GM19468 (cell line): Measurements from ENCODE around the gene SEPTIN8.

Experiments
- ATAC-seq: cut with Tn5 transposase; IDR thresholded peaks from one replicate; pipeline ENCODE4 v1.9.1; 2021; ENCODE audit warnings: mild to moderate bottlenecking, moderate library complexity, moderate number of reproducible peaks; ENCODE audit not compliant: unreplicated experiment; ENCODE audit errors: extremely low read depth

The SEPTIN8 gene, protein sequence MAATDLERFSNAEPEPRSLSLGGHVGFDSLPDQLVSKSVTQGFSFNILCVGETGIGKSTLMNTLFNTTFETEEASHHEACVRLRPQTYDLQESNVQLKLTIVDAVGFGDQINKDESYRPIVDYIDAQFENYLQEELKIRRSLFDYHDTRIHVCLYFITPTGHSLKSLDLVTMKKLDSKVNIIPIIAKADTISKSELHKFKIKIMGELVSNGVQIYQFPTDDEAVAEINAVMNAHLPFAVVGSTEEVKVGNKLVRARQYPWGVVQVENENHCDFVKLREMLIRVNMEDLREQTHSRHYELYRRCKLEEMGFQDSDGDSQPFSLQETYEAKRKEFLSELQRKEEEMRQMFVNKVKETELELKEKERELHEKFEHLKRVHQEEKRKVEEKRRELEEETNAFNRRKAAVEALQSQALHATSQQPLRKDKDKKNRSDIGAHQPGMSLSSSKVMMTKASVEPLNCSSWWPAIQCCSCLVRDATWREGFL

DNA sequence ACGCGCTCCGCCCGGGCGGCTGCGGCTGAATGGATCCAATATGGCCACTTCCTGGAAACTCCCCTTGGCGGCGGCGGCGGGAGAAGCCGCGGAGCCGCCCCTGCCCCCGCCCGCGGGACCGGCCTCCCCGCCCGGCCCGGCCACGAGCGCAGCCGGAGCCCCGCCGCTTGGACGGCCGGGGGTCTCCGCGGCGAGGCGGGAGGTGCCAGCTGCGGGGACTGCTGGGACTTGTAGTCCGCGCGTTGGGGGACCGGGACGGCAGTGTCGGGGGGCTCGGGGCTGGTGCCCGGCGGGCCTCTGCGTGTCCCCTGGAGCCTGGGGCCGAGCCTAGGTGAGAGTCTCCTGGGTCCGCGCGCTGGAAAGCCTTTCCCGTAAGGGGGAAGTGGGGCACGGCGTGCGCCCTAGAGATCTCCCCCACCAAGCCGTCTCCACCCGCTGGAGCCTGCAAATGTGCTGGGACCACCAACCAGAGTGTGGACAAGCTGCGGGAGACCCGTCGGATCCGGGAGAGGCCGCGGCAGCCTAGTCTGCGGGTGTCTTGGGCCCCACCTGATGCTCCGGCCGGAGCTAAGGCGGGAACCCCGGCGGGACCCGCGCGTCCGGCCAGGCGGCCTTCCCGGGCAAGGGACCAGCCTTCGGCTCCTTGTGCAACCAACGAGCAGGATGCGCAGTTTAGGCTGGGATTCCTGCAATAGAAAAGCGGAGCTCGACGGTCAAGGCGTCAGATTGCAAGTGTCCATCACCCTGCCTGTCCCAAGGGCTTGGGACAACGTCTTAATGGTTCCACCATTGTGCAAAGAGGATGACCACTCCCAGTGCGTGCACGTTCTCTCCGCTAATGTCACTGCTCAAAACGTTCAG lies at the start of gene SEPTIN8:
Gene SEPTIN8 (minus strand): TSS at position 31 of the 861 bp plus-strand sequence. CDS start 102 bp downstream, outside the sequence.
- ATAC-seq = peak; percentile 55

DNA sequence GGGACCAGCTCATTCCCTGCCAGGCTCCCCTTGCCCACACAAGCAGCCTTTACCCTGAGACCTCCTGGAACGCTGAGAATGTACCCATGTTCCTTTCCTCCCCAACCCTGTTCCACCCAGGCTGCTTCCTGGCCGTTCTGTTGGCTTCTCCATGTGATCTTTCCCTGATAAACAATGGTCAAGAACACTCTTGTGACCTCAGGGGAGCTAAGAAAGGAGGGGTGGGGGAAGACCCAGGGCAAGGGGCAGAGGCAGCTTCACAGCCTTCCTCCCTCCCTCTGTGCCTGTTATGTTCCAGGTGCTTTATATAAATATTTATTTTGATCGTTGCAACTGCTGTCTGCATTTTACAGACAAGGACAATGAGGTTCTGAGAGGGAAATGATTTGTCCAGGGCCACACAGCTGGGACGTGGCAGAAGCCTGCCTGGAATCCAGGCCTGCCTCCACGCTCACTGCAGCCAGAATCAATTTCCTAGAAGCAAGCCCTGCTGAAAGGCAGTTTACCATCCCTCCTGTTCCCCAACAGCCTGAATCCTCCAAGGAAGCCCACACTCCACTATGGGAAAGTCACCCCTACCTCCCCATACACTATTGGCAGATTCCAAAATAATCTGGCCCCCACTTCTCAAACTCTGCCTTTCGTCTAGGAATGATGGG lies 49.5 kb upstream of the SEPTIN8 start:
- no peak for ATAC-seq

DNA sequence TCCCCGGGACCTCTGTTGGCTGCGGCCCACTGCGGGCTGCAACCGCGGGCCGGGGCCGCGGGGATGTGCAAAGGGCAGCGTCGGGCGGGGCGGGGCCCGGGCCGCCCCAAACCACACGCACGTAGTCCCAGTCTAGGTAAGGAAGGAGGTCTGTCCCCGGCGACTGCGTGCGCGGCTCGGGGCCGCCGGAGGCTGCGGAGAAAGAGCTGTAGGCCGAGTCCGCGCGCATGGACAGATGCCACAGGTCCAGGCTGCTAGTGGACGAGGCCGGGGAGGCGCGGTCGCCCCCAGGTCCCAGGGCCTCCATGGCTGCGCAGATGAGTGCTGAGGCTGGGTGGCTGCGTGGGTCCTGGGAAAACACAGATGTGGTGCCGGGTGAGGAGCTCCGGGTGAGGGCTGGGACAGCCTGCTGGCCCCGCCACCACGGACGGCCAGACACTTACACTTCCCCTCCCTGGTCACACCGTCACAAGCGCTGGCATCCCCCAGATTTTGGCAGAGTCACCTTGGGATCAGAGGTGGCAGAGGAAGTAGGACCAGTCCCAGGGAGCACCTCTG lies 48.9 kb upstream of the SEPTIN8 start:
- ATAC-seq = no peak

DNA sequence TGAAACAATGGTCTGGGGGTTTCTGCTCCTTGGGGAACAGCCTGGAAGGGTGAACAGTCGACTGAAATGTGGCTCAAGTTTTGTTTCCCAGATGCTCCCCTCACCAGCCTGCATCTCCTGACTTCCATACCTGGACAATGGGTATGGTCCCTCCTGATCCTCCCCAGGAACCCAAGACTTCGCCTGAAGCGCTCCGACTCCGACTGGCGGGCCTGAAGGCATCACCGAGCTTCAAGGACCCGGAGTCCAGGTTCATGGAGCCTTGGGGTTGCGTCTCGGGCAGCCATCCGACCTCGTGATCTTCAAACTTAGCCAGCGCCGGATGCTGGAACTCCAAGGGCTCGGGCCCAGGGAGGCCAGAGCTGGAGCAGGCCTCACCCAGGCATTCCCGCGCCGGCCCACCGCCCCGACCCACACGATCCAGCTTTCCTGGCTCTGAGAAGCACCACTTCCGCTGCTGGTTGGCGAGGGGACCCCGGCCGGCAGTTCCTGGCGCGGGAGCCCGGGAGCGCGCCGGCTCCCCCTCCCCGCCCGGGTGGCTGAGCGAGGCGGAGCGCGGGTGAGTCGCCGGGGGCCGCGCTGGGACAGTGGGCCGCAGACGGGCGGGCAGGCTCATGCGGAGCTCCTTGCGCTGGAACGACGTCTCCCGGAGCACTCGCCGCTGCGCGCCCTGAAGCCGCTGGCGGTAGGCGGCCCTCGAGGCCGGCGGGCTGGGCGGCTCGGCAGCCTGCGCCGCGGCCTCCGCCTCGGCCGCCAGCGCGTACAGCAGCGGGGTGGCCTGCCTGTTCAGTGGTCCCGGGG lies 48.2 kb upstream of the SEPTIN8 start:
- no peak for ATAC-seq

DNA sequence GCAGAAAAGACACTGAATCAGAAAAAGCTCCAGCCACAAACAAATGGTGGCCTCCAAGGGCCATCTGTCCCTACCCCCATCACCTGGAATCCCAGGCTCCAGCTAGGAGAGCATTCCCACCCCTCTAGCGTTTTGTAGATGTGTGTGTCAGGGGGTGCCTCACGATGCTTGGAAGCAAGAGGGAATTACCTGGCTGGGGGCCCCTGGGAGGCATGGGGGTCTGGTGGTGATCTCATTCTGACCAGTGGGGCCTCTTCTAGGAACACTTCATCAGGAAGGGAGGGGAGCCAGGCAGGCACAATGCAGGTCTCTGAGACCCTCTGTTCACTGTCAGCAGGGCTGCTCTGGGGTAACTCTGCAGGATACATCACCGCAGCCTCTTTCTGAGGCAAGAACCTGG lies 47.4 kb upstream of the SEPTIN8 start:
- no peak for ATAC-seq

DNA sequence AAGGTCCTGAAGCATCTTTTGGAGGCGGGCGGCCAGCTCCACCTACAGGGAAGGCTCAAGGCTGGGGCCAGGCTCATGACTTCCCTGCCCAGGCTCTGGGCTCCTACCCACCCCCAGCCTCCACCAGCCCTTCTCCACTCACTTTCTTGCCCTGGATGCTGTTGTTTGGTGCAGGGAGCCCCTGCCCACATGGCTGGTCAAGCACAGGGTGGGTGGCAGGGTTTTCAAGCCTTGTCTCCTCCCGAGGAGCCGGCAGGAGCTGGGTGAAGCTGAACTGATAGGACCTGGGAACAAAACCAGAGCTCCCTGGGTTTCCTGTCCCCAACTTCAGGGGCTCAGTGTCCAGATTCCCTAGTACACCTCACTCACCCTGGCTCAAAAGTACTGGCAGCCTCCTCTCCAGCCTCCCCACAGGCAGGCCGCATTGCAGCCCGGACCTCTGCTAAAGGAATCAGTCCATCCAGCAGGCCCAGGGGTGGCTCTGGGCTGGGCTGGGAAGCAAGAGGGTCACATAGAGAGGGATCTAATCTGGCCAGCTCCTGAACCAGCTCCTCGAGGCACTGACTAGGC lies 46.5 kb upstream of the SEPTIN8 start:
- ATAC-seq = no peak

DNA sequence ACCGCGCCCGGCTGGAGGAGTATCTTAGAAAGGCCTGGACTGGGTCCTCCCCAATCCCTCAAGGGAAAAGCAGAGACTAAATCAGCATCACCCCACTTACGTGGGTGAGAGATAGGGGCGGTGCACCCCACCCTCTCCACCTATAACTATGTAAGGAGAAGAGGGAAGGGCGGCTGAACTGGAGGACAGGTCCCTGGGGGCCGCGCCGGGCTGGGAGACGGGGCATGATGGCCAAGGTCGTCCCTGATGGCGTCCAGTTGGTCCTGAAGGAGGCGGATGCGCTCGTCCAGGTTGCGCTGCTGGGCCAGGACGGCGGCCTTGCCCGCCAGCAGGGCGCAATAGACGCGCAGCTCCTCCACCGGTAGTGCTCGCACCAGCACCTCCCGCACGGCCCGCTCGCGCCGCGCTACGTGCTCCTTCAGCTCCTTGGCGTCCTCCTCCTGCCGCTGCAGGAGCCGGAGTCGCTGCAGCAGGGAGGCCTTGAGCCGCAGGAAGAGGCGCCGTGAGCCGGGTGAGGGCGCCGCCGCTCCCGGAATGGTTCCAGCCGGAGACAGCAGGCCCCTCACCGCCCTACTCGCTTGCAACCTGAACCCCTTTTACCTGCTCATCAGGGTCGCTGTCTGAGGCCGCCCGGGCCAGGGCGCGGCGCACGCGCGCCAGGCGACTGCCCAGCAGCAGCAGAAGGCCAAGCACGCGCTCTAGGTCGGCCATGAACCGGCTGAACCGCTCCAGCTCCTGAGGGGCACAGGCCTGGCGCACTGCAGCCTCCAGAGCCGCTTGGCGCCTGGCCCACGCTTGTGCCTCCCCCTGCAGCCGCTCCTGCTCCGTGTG lies 45.8 kb upstream of the SEPTIN8 start:
- ATAC-seq = no peak

DNA sequence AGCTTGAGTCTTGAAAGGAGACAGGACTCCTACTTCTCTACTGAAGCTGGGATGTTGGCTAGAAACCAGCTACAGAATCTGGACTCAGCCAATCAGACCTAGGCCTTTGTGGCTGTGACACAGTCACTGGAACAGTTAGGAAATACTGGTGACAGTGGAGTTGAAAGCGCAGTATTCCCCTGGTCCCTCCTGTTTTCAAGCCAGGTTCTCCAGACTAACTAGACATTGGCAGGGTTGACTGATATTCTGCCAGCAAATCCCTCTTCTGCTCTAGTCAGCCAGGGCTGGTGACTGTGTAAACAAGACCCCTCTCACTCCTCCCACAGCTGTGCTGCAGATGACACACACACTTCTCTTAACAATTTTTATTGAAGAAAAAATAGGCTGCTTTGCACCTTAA lies 44.8 kb upstream of the SEPTIN8 start:
- ATAC-seq = no peak

DNA sequence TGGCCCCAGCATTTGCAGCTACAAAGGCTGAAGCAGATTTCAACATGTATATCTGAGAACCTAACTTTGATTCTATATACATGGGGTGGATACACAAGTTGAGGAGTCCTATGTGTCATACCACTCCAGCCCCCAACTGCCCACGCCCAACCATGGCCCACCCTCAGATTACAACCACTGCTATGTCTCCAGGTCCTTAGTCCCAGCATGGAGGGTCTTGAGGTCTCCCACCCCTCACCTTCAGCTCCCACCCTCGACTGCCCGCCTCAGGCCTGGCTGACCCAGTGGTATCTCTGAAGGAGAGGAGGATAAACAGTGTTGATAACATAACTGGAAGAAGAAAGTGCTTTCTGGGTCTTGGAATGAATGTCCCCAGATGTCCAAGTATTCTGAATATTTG lies 44.3 kb upstream of the SEPTIN8 start:
- no peak for ATAC-seq

DNA sequence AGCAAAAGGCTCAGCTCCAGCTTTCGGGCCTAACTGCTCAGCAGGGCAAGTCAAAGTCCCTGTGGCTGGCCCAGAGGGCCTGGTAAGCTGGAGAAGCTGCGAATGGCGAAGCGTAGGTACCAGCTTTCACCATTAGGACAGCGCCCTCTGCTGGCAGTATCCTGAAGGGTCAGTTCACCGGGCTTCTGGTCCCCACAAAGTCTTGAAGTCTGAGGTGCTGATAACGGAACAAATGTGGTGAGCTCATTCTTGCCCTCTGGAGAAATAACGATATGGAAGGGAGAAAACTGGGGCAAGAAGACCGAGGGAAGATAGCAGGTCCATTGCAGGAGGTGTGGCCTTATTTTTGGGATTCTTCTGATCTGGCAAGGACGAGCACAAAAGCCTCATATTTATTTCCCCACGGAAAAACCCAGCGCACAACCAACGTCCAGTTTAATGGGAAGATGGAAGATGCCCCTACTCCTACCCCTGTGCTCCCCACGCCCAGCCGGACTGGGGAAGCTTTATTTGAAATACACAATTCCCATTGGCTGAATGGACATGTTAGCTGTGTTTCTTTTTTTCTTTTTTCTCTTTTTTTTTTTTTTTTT lies 43.2 kb upstream of the SEPTIN8 start:
- peak; percentile 54 for ATAC-seq

DNA sequence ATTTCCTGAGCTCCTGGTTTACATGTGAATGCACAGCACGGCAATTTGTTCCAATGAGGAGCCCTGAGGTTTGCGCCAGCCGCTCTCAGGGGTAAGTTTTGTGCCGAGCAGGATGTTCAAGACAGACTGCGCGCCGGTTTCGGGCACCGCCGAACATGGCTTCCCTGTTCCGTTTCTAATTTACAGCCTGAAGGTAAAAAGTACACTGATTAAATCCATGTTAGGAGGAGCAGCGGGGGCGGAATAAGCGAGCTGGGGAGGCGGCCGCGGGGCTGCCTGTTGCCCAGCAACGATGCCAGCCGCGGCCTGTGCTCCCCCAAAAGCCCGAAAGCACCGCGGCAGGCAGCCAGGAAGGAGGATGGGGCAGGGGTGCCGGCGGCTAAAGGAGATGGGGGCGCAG lies 42.4 kb upstream of the SEPTIN8 start:
- ATAC-seq = no peak

DNA sequence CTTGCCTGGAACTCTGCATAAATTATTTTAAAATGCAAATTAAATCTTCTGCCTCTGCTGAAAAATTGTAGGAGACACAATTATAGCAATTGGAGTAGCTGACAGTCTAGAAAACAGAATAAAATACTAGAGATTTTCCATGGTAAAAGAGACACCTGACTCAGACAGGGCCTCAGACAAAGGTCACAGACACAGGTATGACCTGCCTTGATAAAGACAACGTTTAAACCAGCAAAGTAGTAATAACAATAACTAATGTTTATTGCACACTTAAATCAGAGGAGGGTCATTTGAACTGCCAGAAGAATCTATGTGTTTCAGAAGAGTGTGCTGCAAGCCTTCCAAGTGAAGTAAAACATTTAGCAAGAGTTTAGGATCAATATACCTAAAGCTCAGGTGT lies 40.0 kb upstream of the SEPTIN8 start:
- ATAC-seq = no peak

DNA sequence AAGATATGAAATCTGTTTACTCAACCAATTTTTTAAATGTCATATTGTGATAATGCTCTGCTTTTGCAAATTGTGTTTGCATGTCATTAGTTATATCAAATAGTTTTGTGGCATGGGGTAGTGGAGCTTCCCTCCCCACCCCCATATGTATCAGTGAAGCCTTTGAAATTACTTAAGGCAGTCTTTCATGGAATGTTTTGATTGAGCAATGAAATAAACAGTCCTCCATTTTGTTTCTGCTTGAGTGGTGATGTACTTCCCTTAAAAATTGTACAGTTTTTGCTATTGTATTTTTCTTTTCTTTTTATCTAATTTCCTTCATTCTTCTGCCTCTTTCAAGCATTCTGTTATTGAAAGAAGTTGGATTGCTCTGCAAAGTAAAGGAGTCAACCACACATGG lies 39.5 kb upstream of the SEPTIN8 start:
- no peak for ATAC-seq

DNA sequence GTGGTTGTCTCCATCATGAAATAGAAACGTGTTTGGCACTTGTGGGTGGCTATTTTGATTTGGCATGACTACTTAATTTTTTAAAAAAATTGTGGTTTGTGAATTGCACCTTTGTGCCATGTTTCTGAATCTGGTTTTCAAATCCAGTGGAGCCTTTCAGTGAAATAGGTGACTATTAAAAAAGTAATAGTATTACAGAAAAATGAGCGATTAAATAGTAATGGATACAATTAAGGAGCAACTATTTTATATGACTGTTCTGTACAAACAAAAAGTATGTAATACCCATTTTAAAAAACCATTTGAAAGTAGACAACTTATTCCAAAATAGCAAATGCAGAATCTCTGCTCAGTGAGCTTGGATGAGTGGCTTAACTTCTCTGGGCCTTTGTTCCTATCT lies 39.0 kb upstream of the SEPTIN8 start:
- no peak for ATAC-seq

DNA sequence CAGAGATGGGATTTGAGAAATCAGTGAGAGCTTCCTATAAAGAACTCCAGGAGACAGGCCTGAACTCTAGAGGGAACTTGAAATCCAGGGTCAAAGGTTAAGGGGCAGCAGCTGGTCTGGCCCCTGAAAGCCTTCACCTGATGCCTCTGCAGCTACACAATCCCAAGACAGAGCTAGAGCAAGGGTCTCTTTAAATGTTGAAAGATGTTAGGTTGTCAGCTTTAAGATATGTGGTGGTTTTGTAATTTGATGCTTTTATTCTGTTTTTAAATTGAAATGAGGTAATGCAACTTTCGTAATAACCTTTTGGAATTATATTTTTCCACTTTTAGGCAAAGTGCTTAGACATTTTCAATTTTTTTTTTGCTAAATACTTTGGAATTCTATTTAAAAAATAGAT lies 38.4 kb upstream of the SEPTIN8 start:
- no peak for ATAC-seq

DNA sequence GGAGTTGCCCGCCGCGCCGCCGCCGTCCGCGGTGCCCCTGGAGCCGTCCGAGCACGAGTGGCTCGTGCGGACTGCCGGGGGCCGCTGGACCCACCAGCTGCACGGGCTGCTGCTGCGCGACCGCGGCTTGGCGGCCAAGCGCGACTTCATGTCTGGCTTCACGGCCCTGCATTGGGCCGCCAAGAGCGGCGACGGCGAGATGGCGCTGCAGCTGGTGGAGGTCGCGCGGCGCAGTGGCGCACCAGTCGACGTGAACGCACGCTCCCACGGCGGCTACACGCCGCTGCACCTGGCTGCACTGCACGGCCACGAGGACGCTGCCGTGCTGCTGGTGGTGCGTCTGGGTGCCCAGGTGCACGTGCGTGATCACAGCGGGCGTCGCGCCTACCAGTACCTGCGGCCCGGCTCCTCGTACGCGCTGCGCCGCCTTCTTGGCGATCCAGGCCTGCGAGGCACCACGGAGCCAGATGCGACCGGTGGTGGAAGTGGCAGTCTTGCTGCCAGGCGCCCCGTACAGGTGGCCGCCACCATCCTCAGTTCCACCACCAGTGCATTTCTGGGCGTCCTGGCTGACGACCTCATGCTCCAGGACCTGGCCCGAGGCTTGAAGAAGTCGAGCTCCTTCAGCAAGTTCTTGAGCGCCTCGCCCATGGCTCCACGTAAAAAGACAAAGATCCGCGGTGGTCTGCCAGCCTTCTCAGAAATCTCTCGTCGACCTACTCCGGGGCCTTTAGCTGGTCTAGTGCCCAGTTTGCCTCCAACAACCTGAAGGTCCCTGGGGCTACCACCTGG lies 37.7 kb upstream of the SEPTIN8 start:
- ATAC-seq = no peak
